Aorta (tissue), 5 donors: Measurements from ENCODE around the gene ABHD16A. TPM values are rescaled to one million over a fixed set of nuclear protein-coding genes. Genes with fewer than 3 reads are reported as not detected.

Experiments used
- ATAC-seq: fragments of 200-7000 bp; cut with Tn5 transposase; one replicate; pipeline ENCODE4 v1.9.1; 2022; ENCODE audit warnings: moderate library complexity; ENCODE audit not compliant: low FRiP score
- DNase-seq, 2 donors: peaks; one replicate each; pipeline ENCODE4 v3.0.0-alpha.2; 2020
- H3K27ac ChIP-seq, 2 donors: one replicate each; pipeline ENCODE4 v1.5.1; 2013; ENCODE audit warnings: low read length in 2 of 2, mild to moderate bottlenecking in 2 of 2, moderate library complexity in 2 of 2, control low read depth in 1 of 2, inconsistent platforms in 1 of 2, low read depth in 1 of 2
- H3K27me3 ChIP-seq, 2 donors: one replicate each; pipeline ENCODE4 v1.6.1; 2013; ENCODE audit warnings: control low read depth in 1 of 2, low read length in 1 of 2, mild to moderate bottlenecking in 1 of 2, moderate library complexity in 1 of 2; ENCODE audit not compliant: insufficient read depth in 2 of 2, control insufficient read depth in 1 of 2
- H3K36me3 ChIP-seq, 2 donors: one replicate each; pipeline ENCODE4 v1.6.1; 2013; ENCODE audit warnings: control low read depth in 1 of 2, low read length in 1 of 2, mild to moderate bottlenecking in 1 of 2; ENCODE audit not compliant: insufficient read depth in 2 of 2, control insufficient read depth in 1 of 2
- H3K4me1 ChIP-seq, 2 donors: one replicate each; pipeline ENCODE4 v1.6.1; 2013; ENCODE audit warnings: low read length in 2 of 2, control low read depth in 1 of 2, mild to moderate bottlenecking in 1 of 2, moderate library complexity in 1 of 2; ENCODE audit not compliant: insufficient read depth in 2 of 2, control insufficient read depth in 1 of 2
- H3K4me3 ChIP-seq, 2 donors: one replicate each; pipeline ENCODE4 v1.5.1; 2013; ENCODE audit warnings: low read length in 2 of 2, control low read depth in 1 of 2, mild to moderate bottlenecking in 1 of 2
- H3K9me3 ChIP-seq: one replicate; pipeline ENCODE4 v1.6.1; 2013; ENCODE audit warnings: mild to moderate bottlenecking, low read length; ENCODE audit not compliant: control insufficient read depth
- WGBS, 2 donors: extraction: QIAGEN DNeasy Blood & Tissue Kit; methylation state at CpG; one replicate each; pipeline ENCODE4 v1.1.7; 2013; 5-methylcytosine and 5-hydroxymethylcytosine counted together
- intact Hi-C, 2 donors: fragments of 100-400 bp; cut with DNase I; formaldehyde crosslinking; loops; one replicate each; pipeline versions ENCODE4 v1.14.2 to v1.15.0; 2022
- long read RNA-seq, 2 donors: library from polyadenylated mRNA; unstranded; transcript quantifications; one replicate each; pipeline ENCODE4 v2.0.0, GENCODE V29; 2020 to 2021
- polyA plus RNA-seq, 2 donors: library from polyadenylated mRNA; stranded (reverse); fragments of 200-250 nt; gene quantifications; one replicate each; pipeline ENCODE4 v1.2.3, GENCODE V29; 2013
- total RNA-seq, 2 donors: library from RNA; stranded (reverse); fragmentation: NEBNext Ultra II Directional; extraction: Animal tissue kit (Norgen Biotek cat#: 25700); gene quantifications; one replicate each; pipeline ENCODE4 v1.2.1, GENCODE V29; 2021
- donor health status: healthy with polysubstance abuse.
- donor health status: Bipolar disorder and iron deficiency.
- donor health status: DM: no; HTN: no; CAD: no.
- donor health status: DM: no; HTN: no; CAD: no.
- donor health status: DM: yes; HTN: yes; CAD: no.

Gene ABHD16A
- total RNA-seq (10 to 100 TPM; 41.8 to 48.1 TPM), polyA plus RNA-seq (10 to 100 TPM; 12.9 to 50.1 TPM)
- long read RNA-seq, donor 1, transcript ABHD16A-201 (20 exons, 2,103 nt), result major isoform, 146 of 178 reads
- long read RNA-seq, donor 1, partial matches to known transcripts, result 6 of 178 reads
- long read RNA-seq, donor 1, other reads (novel, unspliced or antisense), result 24 of 178 reads
- long read RNA-seq, donor 2, transcript ABHD16A-201 (20 exons, 2,103 nt), result major isoform, 16 of 51 reads
- long read RNA-seq, donor 2, partial matches to known transcripts, result 11 of 51 reads
- long read RNA-seq, donor 2, other reads (novel, unspliced or antisense), result 24 of 51 reads

GRCh38 chr6:31702819-31703716, at the start of gene ABHD16A:
TSS of gene ABHD16A (minus strand) at chr6:31703324. CDS start at chr6:31703281, 43 bp downstream.
- Histone ChIP-seq H3K27me3 (no peaks in the 10 kb centered on the region), H3K4me3 (peak within 1 kb of the TSS; percentile 75 to 95), H3K4me1 (no peaks in the 10 kb centered on the region), H3K27ac (peak within 1 kb of the TSS; percentile 95 to 96), H3K36me3 (no peaks in the 10 kb centered on the region), H3K9me3 (no peaks in the 10 kb centered on the region)
- ATAC-seq, result peak; percentile 98
- 1% methylated on average over 54 of the region's 54 CpGs for WGBS, 2 donors
- DNase-seq, result peak; percentile 99 to 100
- intact Hi-C loops, result no loop called here

- intact Hi-C loops, result no loop called here
- Histone ChIP-seq H3K9me3 (no peaks in the 10 kb centered on the region), H3K36me3 (no peaks in the 10 kb centered on the region), H3K27ac (no peak overlapping the region), H3K27me3 (no peaks in the 10 kb centered on the region), H3K4me1 (no peaks in the 10 kb centered on the region), H3K4me3 (no peak overlapping the region)
- DNase-seq (no peak), ATAC-seq (no peak)
- 50 to 58% methylated on average over 8 of the region's 8 CpGs for WGBS, 2 donors
Observed at GRCh38 chr6:31752739-31753319, 49.7 kb upstream of the ABHD16A start.

- H3K4me3 ChIP-seq, result no peak overlapping the region
- H3K27ac ChIP-seq, result no peak overlapping the region
- WGBS, 2 donors, result 83 to 86% methylated on average over 7 of the region's 7 CpGs
- no peaks in the 10 kb centered on the region for H3K4me1 ChIP-seq
- no peak for ATAC-seq
- no peaks in the 10 kb centered on the region for H3K9me3 ChIP-seq
- no peaks in the 10 kb centered on the region for H3K27me3 ChIP-seq
- no peaks in the 10 kb centered on the region for H3K36me3 ChIP-seq
- no peak for DNase-seq
- intact Hi-C loops, result no loop called here
Observed at GRCh38 chr6:31750411-31751022, 47.4 kb upstream of the ABHD16A start.

- no peaks in the 10 kb centered on the region for H3K4me1 ChIP-seq
- H3K27me3 ChIP-seq, result no peaks in the 10 kb centered on the region
- no peak overlapping the region for H3K27ac ChIP-seq
- no peaks in the 10 kb centered on the region for H3K36me3 ChIP-seq
- ATAC-seq (no peak), DNase-seq (no peak)
- H3K9me3 ChIP-seq, result no peaks in the 10 kb centered on the region
- intact Hi-C loops, result no loop called here
- no peak overlapping the region for H3K4me3 ChIP-seq
- WGBS, 2 donors, result 93 to 95% methylated on average over 8 of the region's 8 CpGs
Observed at GRCh38 chr6:31749301-31750036, 46.3 kb upstream of the ABHD16A start.

GRCh38 chr6:31744422-31744821, 41.3 kb upstream of the ABHD16A start:
- Histone ChIP-seq H3K36me3 (no peaks in the 10 kb centered on the region), H3K9me3 (no peaks in the 10 kb centered on the region), H3K27ac (no peak overlapping the region), H3K27me3 (no peaks in the 10 kb centered on the region), H3K4me3 (no peak overlapping the region), H3K4me1 (no peaks in the 10 kb centered on the region)
- WGBS, 2 donors, result 59 to 68% methylated on average over 1 of the region's 1 CpG
- ATAC-seq (no peak), DNase-seq (no peak)
- intact Hi-C loops, result no loop called here

- Histone ChIP-seq H3K27me3 (no peaks in the 10 kb centered on the region), H3K9me3 (no peaks in the 10 kb centered on the region), H3K4me1 (no peaks in the 10 kb centered on the region), H3K4me3 (no peak overlapping the region), H3K36me3 (no peaks in the 10 kb centered on the region), H3K27ac (no peak overlapping the region)
- WGBS, 2 donors, result 91 to 94% methylated on average over 3 of the region's 3 CpGs
- intact Hi-C loops, result no loop called here
- ATAC-seq (no peak), DNase-seq (no peak)
Observed at GRCh38 chr6:31742894-31743293, 39.8 kb upstream of the ABHD16A start.

GRCh38 chr6:31741815-31742214, 38.7 kb upstream of the ABHD16A start:
- no peak overlapping the region for H3K27ac ChIP-seq
- no peaks in the 10 kb centered on the region for H3K9me3 ChIP-seq
- 87 to 89% methylated on average over 2 of the region's 2 CpGs for WGBS, 2 donors
- H3K36me3 ChIP-seq, result no peaks in the 10 kb centered on the region
- DNase-seq, result no peak
- no peaks in the 10 kb centered on the region for H3K27me3 ChIP-seq
- intact Hi-C loops, result no loop called here
- ATAC-seq, result no peak
- no peaks in the 10 kb centered on the region for H3K4me1 ChIP-seq
- no peak overlapping the region for H3K4me3 ChIP-seq
